Measurements from ENCODE around the gene OSTC.

- TF ChIP-seq CTCF (IDR thresholded peaks at IDR 0.05; ENCODE audit: low read depth, low read length, poor library complexity, severe bottlenecking) (no peak), EZH2phosphoT487 (IDR thresholded peaks at IDR 0.05; ENCODE audit: borderline replicate concordance, low read length) (no peak)
Observed at GRCh38 chr4:108714880-108715279, 64.5 kb downstream of the OSTC start.

Data from DOHH2 (cell line).